GM12878 (cell line): Measurements from ENCODE around the gene UBE2D3. TPM values are rescaled to one million over a fixed set of nuclear protein-coding genes. Genes with fewer than 3 reads are reported as not detected.
A peak's percentile ranks its signal among the peaks of the same experiment; 100 is the strongest.

Experiments
- ATAC-seq: fragments of 200-7000 bp; cut with Tn5 transposase; 3 replicates; pipeline ENCODE4 v1.9.1; 2020; ENCODE audit warnings: mild to moderate bottlenecking, moderate library complexity
- BruUV-seq: library from RNA; stranded (reverse); fragments of 400-500 nt; replicated peaks from 2 replicates; lab custom pipeline; 2021; lab: Mats Ljungman, UMichigan
- CTCF ChIA-PET: fragments of 300-600 bp; sonication (Branson Sonifier 250); formaldehyde crosslinking; extraction: SDS; loops from one replicate; lab custom pipeline; 2021; ENCODE audit warnings: inconsistent platforms; lab: Yijun Ruan, JAX
- POLR2A ChIA-PET: fragments of 350-600 bp; formaldehyde crosslinking; extraction: SDS; loops from one replicate; lab custom pipeline; 2021; ENCODE audit warnings: inconsistent platforms; lab: Charles Lee
- RAD21 ChIA-PET: fragments of 300-600 bp; sonication (Branson Sonifier 250); formaldehyde crosslinking; loops from one replicate; lab custom pipeline; 2023; ENCODE audit warnings: antibody characterized with exemption; ENCODE audit not compliant: unreplicated experiment; lab: Charles Lee
- SMC1A ChIA-PET: fragments of 300-600 bp; sonication (Branson Sonifier 250); formaldehyde crosslinking; loops from one replicate; lab custom pipeline; 2023; ENCODE audit not compliant: unreplicated experiment, uncharacterized antibody; lab: Charles Lee
- DNase-seq: peaks from one replicate; pipeline ENCODE4 v3.0.0-alpha.2; 2011; ENCODE audit warnings: low read depth, low spot score
- FAIRE-seq: peaks from 3 replicates; lab custom pipeline; 2011; peaks lifted over from hg19 to GRCh38; lab: Jason Lieb, UNC
- H2AFZ ChIP-seq: 2 replicates; pipeline ENCODE4 v1.6.0; 2011; ENCODE audit warnings: low read depth, low read length, control low read depth; ENCODE audit not compliant: control insufficient read depth
- H3K27ac ChIP-seq: 2 replicates; pipeline ENCODE4 v1.5.1; 2011; ENCODE audit warnings: control low read depth; ENCODE audit not compliant: control insufficient read depth, insufficient read depth
- H3K27me3 ChIP-seq, 2 experiments: replicated peaks in 1 of 2; 2 replicates each; pipeline versions ENCODE4 v1.6.0 to v1.6.1; 2011; ENCODE audit warnings: low read length in 1 of 2; ENCODE audit not compliant: control insufficient read depth in 2 of 2, insufficient read depth in 2 of 2
- H3K36me3 ChIP-seq, 2 experiments: 2 replicates each; pipeline ENCODE4 v1.5.1; 2011; ENCODE audit warnings: low read length in 1 of 2; ENCODE audit not compliant: control insufficient read depth in 2 of 2, insufficient read depth in 2 of 2
- H3K4me1 ChIP-seq: 2 replicates; pipeline ENCODE4 v1.6.1; 2011; ENCODE audit warnings: mild to moderate bottlenecking, low read length, moderate library complexity, mixed read lengths; ENCODE audit not compliant: control insufficient read depth, insufficient read depth
- H3K4me2 ChIP-seq: 2 replicates; pipeline ENCODE4 v1.6.0; 2011; ENCODE audit warnings: control low read depth; ENCODE audit not compliant: control insufficient read depth, insufficient read depth
- H3K4me3 ChIP-seq: fragments of 200-600 bp; sonication (generic); 2 replicates; pipeline ENCODE4 v1.5.1; 2016
- H3K79me2 ChIP-seq: 2 replicates; pipeline ENCODE4 v1.6.0; 2011; ENCODE audit warnings: low read length; ENCODE audit not compliant: control insufficient read depth, insufficient read depth
- H3K9ac ChIP-seq: 2 replicates; pipeline ENCODE4 v1.8.0; 2011; ENCODE audit warnings: low read length, control low read depth, mixed read lengths; ENCODE audit not compliant: control insufficient read depth, insufficient read depth
- H3K9me3 ChIP-seq: replicated peaks from 3 replicates; pipeline ENCODE4 v1.5.1; 2011; ENCODE audit warnings: mild to moderate bottlenecking, low read length; ENCODE audit not compliant: control insufficient read depth, insufficient read depth
- H4K20me1 ChIP-seq: 2 replicates; pipeline ENCODE4 v1.6.0; 2011; ENCODE audit not compliant: control insufficient read depth, insufficient read depth
- BACH1 ChIP-seq: fragments of 450-650 bp; IDR thresholded peaks from 2 replicates; pipeline ENCODE4 v1.6.1; 2017; ENCODE audit warnings: mild to moderate bottlenecking, borderline replicate concordance
- BCL11A ChIP-seq: IDR thresholded peaks from 2 replicates; pipeline ENCODE4 v1.6.1; 2011; ENCODE audit warnings: low read depth, low read length
- BRCA1 ChIP-seq: IDR thresholded peaks from 2 replicates; pipeline ENCODE4 v1.6.1; 2011; ENCODE audit warnings: low read depth, low read length, improper control_type of control experiment
- CEBPB ChIP-seq, 2 experiments: fragments of 150-350 bp in 1 of 2; IDR thresholded peaks; 2 replicates each; pipeline ENCODE4 v1.6.1; 2012 to 2014; ENCODE audit warnings: low read depth in 2 of 2, low read length in 2 of 2, borderline replicate concordance in 1 of 2, inconsistent platforms in 1 of 2
- EGR1 ChIP-seq, 2 experiments: IDR thresholded peaks; 1 replicate in 1 of 2; 2 replicates in 1 of 2; pipeline ENCODE4 v1.6.1; 2011 to 2012; ENCODE audit warnings: low read depth in 2 of 2, low read length in 2 of 2, borderline replicate concordance in 1 of 2, mild to moderate bottlenecking in 1 of 2, moderate library complexity in 1 of 2
- EP300 ChIP-seq, 2 experiments: fragments of 150-350 bp in 1 of 2; IDR thresholded peaks; 2 replicates each; pipeline ENCODE4 v1.6.1; 2011 to 2012; ENCODE audit warnings: low read depth in 2 of 2, low read length in 2 of 2, borderline replicate concordance in 1 of 2, improper control_type of control experiment in 1 of 2, inconsistent platforms in 1 of 2; ENCODE audit not compliant: control insufficient read depth in 1 of 2
- ETV6 ChIP-seq, 2 experiments: fragments of 450-650 bp in 1 of 2; IDR thresholded peaks in 1 of 2; conservative IDR thresholded peaks in 1 of 2; 2 replicates each; pipeline ENCODE4 v1.6.1; 2014; ENCODE audit warnings: antibody characterized with exemption in 1 of 2, borderline replicate concordance in 1 of 2, low read depth in 1 of 2, mild to moderate bottlenecking in 1 of 2, moderate library complexity in 1 of 2
- EZH2 ChIP-seq: IDR thresholded peaks from 2 replicates; pipeline ENCODE4 v1.6.1; 2012; ENCODE audit warnings: low read depth, mild to moderate bottlenecking, control low read depth, inconsistent platforms, low read length, borderline replicate concordance; ENCODE audit not compliant: control insufficient read depth
- MEF2A ChIP-seq: IDR thresholded peaks from 2 replicates; pipeline ENCODE4 v1.6.1; 2011; ENCODE audit warnings: low read depth, mild to moderate bottlenecking, low read length, moderate library complexity; ENCODE audit not compliant: insufficient read depth
- MTA2 ChIP-seq: fragments of 450-650 bp; IDR thresholded peaks from 2 replicates; pipeline ENCODE4 v1.6.1; 2016; ENCODE audit warnings: low read depth, mild to moderate bottlenecking, moderate library complexity
- NR2F1 ChIP-seq: fragments of 450-650 bp; conservative IDR thresholded peaks from 2 replicates; pipeline ENCODE4 v1.6.1; 2017; ENCODE audit warnings: mild to moderate bottlenecking
- PML ChIP-seq: IDR thresholded peaks from 2 replicates; pipeline ENCODE4 v1.6.1; 2012; ENCODE audit warnings: low read length, inconsistent platforms
- POLR2A ChIP-seq: IDR thresholded peaks from 2 replicates; pipeline ENCODE4 v1.6.1; 2011; ENCODE audit warnings: low read depth, mild to moderate bottlenecking, low read length
- RUNX3 ChIP-seq: IDR thresholded peaks from 2 replicates; pipeline ENCODE4 v1.6.1; 2012; ENCODE audit warnings: low read length, inconsistent platforms
- SIN3A ChIP-seq: IDR thresholded peaks from 2 replicates; pipeline ENCODE4 v1.6.1; 2012; ENCODE audit warnings: low read depth, low read length, improper control_type of control experiment
- SMARCA5 ChIP-seq: fragments of 450-650 bp; IDR thresholded peaks from 2 replicates; pipeline ENCODE4 v1.6.1; 2017; ENCODE audit warnings: mild to moderate bottlenecking
- SP1 ChIP-seq: IDR thresholded peaks from one replicate; pipeline ENCODE4 v1.6.1; 2011; ENCODE audit warnings: low read depth, low read length
- TCF12 ChIP-seq: IDR thresholded peaks from 2 replicates; pipeline ENCODE4 v1.6.1; 2011; ENCODE audit warnings: low read depth, mild to moderate bottlenecking, low read length
- ZNF217 ChIP-seq: fragments of 450-650 bp; IDR thresholded peaks from 2 replicates; pipeline ENCODE4 v1.6.1; 2017; ENCODE audit warnings: antibody characterized with exemption, mild to moderate bottlenecking
- WGBS: methylation state at CpG from one replicate; pipeline ENCODE4 v1.1.6; 2016; ENCODE audit warnings: low lambda C conversion rate; ENCODE audit not compliant: insufficient replicate concordance, insufficient coverage; ENCODE audit errors: missing lambda C conversion rate; 5-methylcytosine and 5-hydroxymethylcytosine counted together
- in situ Hi-C: fragments of 300-500 bp; cut with MboI; formaldehyde crosslinking; loops from 9 replicates; pipeline ENCODE4 v1.14.3; 2018; ENCODE audit warnings: mixed read lengths
- intact Hi-C: fragments of 100-400 bp; cut with micrococcal nuclease; formaldehyde crosslinking; loops from one replicate; pipeline ENCODE4 v1.14.2; 2022; ENCODE audit not compliant: unreplicated experiment
- polyA plus RNA-seq, 11 experiments: library from polyadenylated mRNA; depleted of rRNA in 4 of 11; unstranded in 6 of 11; stranded (reverse) in 5 of 11; fragments of >200 nt; fragmentation: Nextera tagmentation in 4 of 11; fragmentation: Illumina TruSeq in 1 of 11; extraction: Ambion mirVana in 4 of 11; extraction: Trizol in 1 of 11; gene quantifications; 1 replicate in 1 of 11; 2 replicates in 10 of 11; pipeline versions ENCODE4 v1.2.1 to v1.2.3, GENCODE V29; 2011 to 2016; ENCODE audit warnings: inconsistent platforms in 2 of 11, missing spikeins in 2 of 11, low read depth in 1 of 11
- total RNA-seq, 4 experiments: library from RNA; depleted of rRNA in 3 of 4; stranded (reverse); fragments of >200 nt in 3 of 4; fragmentation: Illumina TruSeq in 1 of 4; extraction: Trizol in 1 of 4; gene quantifications; 2 replicates each; pipeline versions ENCODE4 v1.2.1 to v1.2.3, GENCODE V29; 2013 to 2021
- TF ChIP-seq, protein P1 (sequence below): fragments of 450-650 bp; conservative IDR thresholded peaks from 2 replicates; pipeline ENCODE4 v1.6.1; 2017; ENCODE audit warnings: mild to moderate bottlenecking, moderate library complexity

The UBE2D3 gene
- total and polyA plus RNA-seq, 10 of the 15 experiments (the other 5 are each of a cell fraction or from before 2014, with no cell fraction given) = 162 to 572 (median 395) TPM

DNA sequence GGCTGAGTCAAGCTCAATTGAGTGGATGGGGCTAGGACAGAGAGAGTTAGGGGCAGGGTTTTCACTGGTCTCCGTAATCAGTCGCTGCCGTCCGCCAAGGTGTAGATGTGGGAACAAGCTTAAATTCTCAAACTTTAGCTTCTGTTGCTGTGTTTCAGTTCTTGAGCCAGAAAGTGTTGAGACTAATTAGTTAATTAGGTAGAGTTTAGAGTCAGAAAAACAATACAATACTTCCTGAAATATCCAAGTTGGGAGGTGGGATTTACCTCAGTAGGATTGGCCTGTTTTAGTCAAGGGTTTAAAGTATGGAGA lies 1.1 kb upstream of the UBE2D3 start (continued):
- TF ChIP-seq, protein P1, sequence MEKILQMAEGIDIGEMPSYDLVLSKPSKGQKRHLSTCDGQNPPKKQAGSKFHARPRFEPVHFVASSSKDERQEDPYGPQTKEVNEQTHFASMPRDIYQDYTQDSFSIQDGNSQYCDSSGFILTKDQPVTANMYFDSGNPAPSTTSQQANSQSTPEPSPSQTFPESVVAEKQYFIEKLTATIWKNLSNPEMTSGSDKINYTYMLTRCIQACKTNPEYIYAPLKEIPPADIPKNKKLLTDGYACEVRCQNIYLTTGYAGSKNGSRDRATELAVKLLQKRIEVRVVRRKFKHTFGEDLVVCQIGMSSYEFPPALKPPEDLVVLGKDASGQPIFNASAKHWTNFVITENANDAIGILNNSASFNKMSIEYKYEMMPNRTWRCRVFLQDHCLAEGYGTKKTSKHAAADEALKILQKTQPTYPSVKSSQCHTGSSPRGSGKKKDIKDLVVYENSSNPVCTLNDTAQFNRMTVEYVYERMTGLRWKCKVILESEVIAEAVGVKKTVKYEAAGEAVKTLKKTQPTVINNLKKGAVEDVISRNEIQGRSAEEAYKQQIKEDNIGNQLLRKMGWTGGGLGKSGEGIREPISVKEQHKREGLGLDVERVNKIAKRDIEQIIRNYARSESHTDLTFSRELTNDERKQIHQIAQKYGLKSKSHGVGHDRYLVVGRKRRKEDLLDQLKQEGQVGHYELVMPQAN = no peak; the same call in 1 of the 2 replicates
- TF ChIP-seq BACH1 (peak; percentile 57), POLR2A (no peak), ETV6 (conservative IDR thresholded peaks at IDR 0.05 in 1 of 2, IDR thresholded peaks at IDR 0.05 in 1 of 2; ENCODE audit: borderline replicate concordance in 1 of 2, low read depth in 1 of 2) (no peak), CEBPB (IDR thresholded peaks at IDR 0.05; ENCODE audit: borderline replicate concordance in 1 of 2, low read depth in 2 of 2, low read length in 2 of 2) (no peak), SMARCA5 (peak; percentile 11; the same call in 1 of the 2 replicates), SP1 (no peak), ZNF217 (no peak)

- Histone ChIP-seq H3K27me3 (no peaks in the 10 kb centered on the region), H3K36me3 (0 out of 4 replicates have a peak, but pooled peaks cover 0 to 3% of the 10 kb centered on the region in 2 experiments), H3K4me3 (peak overlapping the region; percentile 89), H3K79me2 (peaks cover 56% of the 10 kb centered on the region), H3K4me1 (peaks cover 4% of the 10 kb centered on the region; the same call in 1 of the 2 replicates), H3K27ac (peak overlapping the region; percentile 99), H2AFZ (peak overlapping the region; percentile 93), H3K9ac (peak overlapping the region; percentile 100), H3K9me3 (no peaks in the 10 kb centered on the region), H3K4me2 (peak overlapping the region; percentile 91), H4K20me1 (no peaks in the 10 kb centered on the region; the same call in 1 of the 2 replicates)
- ChIA-PET POLR2A (interaction anchor here (0.6 to 11.7 kb wide), 24 partner anchors 9 to 327 kb away, joined by 3 to 164 read pairs (median 4); partner anchors contain the start of genes CISD2, MANBA, NFKB1 and SLC9B2), CTCF (interaction anchor here (0.6 to 4.2 kb wide), 18 partner anchors 9 to 1803 kb away, joined by 3 to 30 read pairs (median 4); partner anchors contain the start of genes CISD2 and MANBA), SMC1A (interaction anchor here (0.6 to 8.9 kb wide), 27 partner anchors 10 to 291 kb away, joined by 3 to 91 read pairs (median 5); partner anchors contain the start of genes BDH2, CISD2, MANBA and SLC9B2), RAD21 (interaction anchor here (0.6 to 10.1 kb wide), 31 partner anchors 11 to 327 kb away, joined by 3 to 139 read pairs (median 4); partner anchors contain the start of genes BDH2, CISD2, MANBA and SLC9B1)
- FAIRE-seq = peak; percentile 98
- WGBS = under 1% methylated on average over 46 of the region's 50 CpGs
- DNase-seq = peak; percentile 100
- in situ Hi-C loops (no loop called here), intact Hi-C loops (loop anchor here (1.0 to 10.0 kb wide), 8 partner anchors 40 to 1664 kb away; partner anchors contain the start of genes BDH2, CISD2, CXXC4 and SLC39A8)
- ATAC-seq = peak; percentile 79
- no TSS peak for BruUV-seq
- TF ChIP-seq PML (peak; percentile 91), EGR1 (IDR thresholded peaks at IDR 0.05; ENCODE audit: borderline replicate concordance in 1 of 2, low read depth in 2 of 2, low read length in 2 of 2) (0 out of 3 replicates have a peak, but pooled peaks of 1 of the 2 experiments have one; percentile 10), RUNX3 (peak; percentile 89), BCL11A (peak; percentile 62; the same call in 1 of the 2 replicates), EZH2 (no peak), SIN3A (peak; percentile 88; the same call in 1 of the 2 replicates), BRCA1 (peak; percentile 94), EP300 (IDR thresholded peaks at IDR 0.05; ENCODE audit: borderline replicate concordance in 1 of 2, control insufficient read depth in 1 of 2, low read depth in 2 of 2, low read length in 2 of 2) (no peak; a peak in 2 of 4 replicates), MTA2 (peak; percentile 77), TCF12 (peak; percentile 67; the same call in 1 of the 2 replicates), MEF2A (no peak), NR2F1 (peak; percentile 32; the same call in 1 of the 2 replicates)
Observed at GRCh38 chr4:102827674-102828496, 534 bp upstream of the UBE2D3 start.
